GM10847 (cell line): ENCODE data around the gene CBY2.

Experiments used
- POLR2A ChIP-seq: IDR thresholded peaks from 2 replicates; pipeline ENCODE4 v1.6.1; 2011; ENCODE audit not compliant: insufficient read length; ENCODE audit errors: extremely low read depth

Gene CBY2

DNA sequence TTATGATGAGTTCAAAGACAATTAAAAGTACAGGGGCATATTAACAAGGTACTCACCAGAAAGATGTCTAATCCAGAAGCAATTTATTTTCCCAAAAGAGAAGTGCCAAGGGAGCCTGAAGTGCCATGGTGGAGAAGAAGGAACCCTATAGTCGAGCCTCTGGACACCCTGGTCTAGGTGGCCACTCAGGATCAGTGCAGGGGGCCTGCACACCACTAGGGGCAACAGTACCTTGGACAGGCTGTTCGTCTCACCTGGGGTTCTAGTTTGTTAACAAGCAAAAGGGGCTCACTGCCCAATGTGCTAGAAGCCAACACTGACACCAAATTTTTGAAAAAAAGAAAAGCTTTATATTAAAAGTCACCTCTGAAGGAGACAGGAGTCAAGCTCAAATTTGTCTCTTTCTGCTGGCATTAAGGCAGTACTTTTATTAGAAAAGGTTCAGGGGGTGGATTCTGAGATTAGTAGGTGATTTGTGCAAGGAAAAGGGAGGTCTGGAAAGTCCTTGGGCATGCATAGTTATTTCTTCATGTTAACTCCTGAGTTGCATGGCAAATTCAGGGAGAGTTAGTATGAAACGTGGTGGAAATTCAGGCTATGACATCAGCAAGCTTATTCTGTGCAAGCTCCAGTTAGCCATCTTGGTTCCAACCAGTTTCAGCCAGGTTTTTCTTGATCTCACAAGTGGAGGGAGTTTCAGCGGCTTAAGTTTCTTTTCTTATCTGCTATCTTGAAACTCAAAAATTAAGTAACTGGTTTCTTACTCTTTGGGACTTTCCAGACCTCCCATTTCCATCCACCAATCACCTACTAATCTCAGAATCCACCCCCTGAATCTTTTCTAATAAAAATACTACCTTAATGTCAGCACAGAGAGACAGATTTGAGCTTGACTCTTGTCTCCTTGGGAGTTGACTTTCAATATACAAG, 884 bp upstream of the CBY2 start:
- TF ChIP-seq POLR2A, result peak; percentile 29

- no peak for TF ChIP-seq POLR2A
Measured at GRCh38 chr13:45702869-45703391, 810 bp downstream of the CBY2 start.

DNA sequence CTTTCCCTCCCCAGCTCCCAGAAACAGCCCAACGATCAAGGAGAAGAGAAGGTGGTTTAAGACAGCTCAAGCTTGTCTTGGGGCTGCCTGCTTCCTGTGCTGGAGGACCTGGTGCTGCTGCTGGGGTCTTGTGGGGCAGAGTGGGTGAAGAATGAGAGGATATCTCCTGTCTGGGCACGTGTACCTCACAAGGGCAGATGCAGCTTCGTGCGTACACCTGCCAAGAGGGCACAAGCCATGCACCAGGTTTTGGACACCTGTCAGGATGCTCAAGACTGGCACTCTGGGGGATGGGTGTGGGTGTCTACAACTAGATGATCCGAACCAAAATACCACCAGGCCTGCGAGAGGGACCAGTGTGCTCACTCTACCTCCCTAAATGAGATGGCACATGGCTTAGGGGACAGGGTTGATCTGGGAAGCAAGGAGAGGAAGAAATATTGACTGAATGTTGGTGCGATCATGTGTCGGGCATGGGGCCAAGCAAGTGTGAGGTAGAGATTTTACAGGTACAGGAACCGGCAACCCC, 2.2 kb downstream of the CBY2 start:
- no peak for TF ChIP-seq POLR2A

DNA sequence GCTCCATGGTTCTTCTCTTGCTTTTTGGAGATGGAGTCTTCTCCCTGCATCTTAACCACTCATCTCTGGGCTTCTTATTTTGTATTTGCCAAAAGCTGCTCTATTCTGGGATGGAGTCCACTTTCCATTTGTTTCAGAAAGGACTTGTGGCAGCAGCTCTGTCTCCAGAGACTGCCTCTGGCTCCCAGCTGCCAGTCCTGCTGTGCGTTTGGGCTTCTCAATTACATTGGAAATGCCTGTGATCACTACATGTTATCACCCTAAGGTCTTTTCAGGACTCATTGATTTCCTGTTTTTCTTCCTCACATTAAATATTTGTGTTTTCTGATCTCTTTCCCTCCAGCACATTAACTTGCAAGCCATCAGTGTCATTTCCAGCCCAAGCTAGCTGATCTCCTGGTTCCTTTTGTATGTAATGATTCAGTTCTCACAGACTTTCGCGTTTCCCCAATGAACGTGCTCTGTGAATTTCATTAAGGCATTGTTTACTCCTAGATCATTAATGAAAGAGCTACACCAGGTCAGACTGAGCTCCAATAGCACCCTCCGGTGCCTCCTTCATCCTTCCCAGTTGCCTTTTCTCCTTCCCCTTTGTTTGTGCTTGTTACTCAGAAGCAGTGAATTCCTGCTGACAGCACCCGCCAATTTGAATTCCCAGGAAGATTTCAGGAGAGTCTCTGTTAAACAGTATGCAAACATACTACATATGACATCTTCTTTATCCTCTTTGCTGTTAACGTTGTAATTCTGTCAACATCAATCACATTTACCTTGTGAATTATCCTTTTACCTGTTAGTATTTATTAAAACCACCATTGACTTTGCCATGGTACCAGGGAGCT, 3.0 kb downstream of the CBY2 start:
- no peak for TF ChIP-seq POLR2A

DNA sequence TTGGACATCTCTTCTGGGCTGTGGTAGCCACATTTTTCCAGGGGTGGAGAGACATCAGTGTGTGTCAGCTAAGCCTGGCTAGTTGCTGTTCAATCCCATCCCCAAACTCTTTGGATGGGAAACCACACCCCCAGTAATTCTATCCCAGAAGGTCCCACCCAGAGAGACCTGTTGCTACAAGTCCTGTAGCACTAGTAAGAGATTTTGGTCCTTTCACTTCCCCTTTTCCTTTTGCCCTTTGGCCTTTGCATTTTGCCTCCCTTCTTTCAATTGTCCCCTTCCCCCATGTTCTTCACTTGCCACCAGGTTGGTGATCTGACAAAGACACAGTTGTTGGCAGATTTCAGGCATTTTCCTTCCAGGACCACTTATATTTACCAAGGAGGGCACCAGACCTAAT, 3.8 kb downstream of the CBY2 start:
- TF ChIP-seq POLR2A, result no peak

DNA sequence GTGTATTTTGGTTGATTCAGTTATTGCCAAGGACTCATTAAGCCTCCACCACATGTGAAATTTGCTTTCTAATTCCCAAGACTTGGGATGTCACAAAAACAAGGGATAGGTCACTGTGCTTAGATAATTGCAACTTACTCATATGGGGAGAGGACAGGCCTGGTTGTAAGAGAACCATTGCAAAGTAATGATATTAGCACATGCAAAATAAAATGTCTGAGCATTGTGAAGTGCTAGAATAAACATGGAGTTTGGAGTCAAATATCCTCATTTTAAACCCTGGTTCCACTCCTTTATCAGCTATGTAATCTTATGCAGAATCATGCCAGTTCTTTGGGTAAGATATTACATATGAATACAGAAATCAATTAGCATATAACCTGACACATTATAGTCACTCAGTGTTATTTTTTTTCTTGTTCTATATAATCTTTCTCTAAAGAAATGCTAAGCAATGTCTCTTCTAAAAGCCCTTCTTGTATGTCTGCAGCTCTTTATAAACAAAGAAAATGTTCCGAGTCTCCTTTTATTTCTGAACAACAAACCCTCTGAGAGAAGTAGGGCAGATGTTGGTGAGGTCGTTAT, 5.5 kb downstream of the CBY2 start:
- TF ChIP-seq POLR2A, result no peak

- no peak for TF ChIP-seq POLR2A
Measured at GRCh38 chr13:45711951-45712350, 9.8 kb downstream of the CBY2 start.

- no peak for TF ChIP-seq POLR2A
Measured at GRCh38 chr13:45713106-45713690, 11.1 kb downstream of the CBY2 start.

GRCh38 chr13:45713721-45714120, 11.6 kb downstream of the CBY2 start:
- TF ChIP-seq POLR2A, result no peak

DNA sequence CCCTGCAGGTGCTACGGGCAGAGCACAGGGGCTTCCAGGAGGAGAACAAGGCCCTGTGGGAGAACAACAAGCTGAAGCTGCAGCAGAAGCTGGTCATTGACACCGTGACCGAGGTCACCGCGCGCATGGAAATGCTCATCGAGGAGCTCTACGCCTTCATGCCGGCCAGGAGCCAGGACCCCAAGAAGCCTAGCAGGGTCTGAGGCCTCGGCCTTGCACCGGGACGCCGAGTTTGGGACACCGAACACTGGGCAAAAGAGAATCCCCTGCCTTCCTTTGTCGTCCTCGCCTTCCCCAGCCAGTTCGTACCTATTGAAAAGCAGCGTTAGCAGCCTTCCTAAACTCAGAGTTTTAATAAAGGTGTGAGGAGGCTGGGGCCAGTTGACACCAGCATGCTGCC, 12.1 kb downstream of the CBY2 start:
- no peak for TF ChIP-seq POLR2A

- no peak for TF ChIP-seq POLR2A
Measured at GRCh38 chr13:45715351-45715750, 13.2 kb downstream of the CBY2 start.

GRCh38 chr13:45717349-45717748, 15.2 kb downstream of the CBY2 start:
- TF ChIP-seq POLR2A, result no peak

DNA sequence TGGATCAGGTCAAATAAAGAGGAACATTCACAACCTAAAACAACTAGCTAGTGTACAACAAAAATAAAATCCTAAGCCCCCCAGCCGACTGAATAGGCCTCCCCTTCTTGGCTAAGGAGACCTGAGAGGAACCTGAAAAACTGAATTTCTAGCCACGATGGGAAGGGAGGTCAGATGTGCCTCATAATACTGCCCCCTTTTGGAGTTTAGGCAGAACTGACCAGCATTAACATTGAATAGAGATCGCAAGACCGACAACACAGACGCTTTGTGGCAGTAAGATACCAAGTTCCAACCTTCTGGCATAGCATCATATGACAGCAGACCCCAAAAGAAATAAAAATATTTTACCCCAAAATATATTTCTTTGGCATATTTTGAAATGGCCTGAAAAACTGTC, 15.9 kb downstream of the CBY2 start:
- TF ChIP-seq POLR2A, result no peak

DNA sequence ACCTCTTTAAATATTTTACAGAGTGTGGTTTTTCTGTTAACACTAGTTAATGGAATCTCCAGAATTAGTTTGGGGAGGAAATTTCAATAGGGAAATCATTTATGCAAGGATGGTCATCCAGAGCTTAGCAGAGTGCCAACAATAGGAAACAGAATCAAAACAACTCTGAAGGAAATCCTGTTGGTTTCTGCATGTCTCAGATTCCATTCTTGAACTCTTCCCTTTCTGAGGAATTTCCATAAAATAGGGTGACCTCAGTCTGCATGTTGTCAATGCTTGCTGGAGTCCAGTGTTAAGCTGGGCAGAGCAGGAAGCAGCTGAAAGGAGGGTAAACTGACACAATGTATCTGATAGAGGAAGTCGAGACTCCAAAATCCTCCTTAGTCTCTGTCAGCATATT, 16.9 kb downstream of the CBY2 start:
- no peak for TF ChIP-seq POLR2A

- no peak for TF ChIP-seq POLR2A
Measured at GRCh38 chr13:45721203-45721731, 19.1 kb downstream of the CBY2 start.
